ENCODE results near the gene NR4A1.
"Not testable (repeated sequence)": the region's sequence is repeated elsewhere in the genome, so short reads cannot be mapped to it uniquely, and the experiment has no call there.

NR4A1 gene

DNA sequence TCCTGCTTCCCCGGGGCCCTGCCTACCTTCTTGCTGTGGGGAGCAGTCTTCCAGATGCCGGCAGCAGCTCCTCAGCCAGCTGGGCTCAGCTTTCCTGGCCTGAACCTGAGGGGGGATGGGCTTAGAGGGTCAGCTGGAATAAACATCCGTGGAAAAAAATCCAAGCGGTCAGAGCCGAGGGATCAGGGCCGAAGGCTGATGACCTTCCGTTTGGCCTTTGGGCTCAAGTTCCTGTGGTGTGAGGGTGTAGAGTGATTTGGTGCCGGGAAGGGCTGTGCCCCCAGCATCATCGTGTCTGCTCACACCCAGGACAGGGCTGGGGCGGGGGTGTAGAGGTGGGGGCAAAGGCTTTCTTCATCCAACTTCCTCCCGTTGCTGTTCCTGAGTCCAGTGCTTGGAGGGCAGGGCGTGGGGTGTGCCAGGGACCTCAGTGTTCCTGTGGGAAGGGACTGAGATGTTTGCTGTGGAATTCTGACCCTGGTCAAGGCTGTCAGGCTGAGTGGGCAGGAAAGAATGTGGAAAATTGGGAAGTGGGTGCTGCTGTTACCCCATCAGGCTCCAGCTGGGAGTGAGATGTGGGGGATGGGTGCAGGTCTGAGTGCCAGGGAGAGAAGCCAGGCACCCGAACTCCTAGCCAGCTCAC, 30.9 kb downstream of the NR4A1 start:
- no peak for DNase-seq

DNA sequence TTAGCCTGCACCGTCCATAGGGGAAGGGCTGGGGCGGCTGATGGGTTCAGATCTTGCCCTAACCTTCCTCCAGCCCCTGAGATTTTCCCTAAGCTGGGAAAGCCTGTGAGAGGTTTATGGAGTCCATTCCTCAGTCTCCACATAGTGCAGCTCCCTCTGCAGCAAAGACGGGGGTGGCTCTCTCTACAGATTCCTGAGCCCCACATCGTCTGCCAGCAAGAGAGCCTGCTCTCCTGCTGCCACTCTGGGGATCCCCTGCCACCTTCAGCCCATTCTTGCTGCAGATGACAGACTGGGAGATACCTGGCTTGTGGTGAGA, 31.4 kb downstream of the NR4A1 start:
- DNase-seq: no peak

DNA sequence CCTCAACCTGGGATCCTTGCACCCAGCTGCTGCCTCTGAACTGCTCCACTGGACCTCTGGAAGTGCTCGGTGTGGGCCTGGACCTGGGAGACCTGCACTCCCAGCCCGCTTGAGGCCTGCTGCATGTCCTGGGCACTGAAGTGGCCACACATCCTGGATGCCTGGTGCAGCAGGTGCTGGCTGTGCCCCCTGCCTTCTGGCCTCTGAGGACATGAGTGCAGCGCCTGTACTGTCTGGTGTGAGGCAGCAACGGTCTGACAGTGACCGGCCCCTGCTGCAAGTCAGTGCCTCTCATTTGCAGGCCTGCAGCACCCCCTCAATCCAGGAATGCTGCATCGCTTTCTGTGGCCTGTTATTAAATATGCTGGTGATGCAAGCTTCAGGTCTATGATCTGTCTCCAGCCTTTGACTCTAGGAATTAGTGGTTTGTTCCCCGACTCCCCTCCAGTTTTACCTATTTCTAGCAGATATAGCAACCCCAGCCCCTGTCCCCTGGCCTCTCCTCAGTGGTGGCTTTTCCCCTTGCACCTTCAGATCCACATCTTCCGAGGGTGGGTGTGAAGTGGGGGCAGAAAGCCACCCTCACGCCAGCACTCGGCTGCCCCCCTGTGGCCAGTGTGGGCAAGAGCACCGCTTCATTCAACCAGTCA, 31.9 kb downstream of the NR4A1 start:
- peak; percentile 75 for DNase-seq

DNA sequence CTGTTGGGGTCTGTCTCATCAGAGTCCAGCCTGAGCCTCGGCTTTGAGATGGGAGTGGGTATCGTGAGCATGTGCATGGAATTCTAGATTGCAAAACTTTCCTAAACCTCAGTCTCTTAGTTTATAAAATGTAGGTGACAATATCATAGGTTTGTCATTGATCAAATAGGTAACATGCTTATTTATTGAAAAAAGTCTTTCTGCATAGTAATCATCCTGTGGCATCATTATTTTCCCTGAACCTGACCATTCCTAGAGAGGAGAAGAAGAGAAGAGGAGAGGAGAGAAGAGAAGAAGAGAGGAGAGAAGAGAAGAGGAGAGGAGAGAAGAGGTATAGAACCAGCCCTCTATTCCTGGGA, 32.4 kb downstream of the NR4A1 start:
- no peak for DNase-seq

DNA sequence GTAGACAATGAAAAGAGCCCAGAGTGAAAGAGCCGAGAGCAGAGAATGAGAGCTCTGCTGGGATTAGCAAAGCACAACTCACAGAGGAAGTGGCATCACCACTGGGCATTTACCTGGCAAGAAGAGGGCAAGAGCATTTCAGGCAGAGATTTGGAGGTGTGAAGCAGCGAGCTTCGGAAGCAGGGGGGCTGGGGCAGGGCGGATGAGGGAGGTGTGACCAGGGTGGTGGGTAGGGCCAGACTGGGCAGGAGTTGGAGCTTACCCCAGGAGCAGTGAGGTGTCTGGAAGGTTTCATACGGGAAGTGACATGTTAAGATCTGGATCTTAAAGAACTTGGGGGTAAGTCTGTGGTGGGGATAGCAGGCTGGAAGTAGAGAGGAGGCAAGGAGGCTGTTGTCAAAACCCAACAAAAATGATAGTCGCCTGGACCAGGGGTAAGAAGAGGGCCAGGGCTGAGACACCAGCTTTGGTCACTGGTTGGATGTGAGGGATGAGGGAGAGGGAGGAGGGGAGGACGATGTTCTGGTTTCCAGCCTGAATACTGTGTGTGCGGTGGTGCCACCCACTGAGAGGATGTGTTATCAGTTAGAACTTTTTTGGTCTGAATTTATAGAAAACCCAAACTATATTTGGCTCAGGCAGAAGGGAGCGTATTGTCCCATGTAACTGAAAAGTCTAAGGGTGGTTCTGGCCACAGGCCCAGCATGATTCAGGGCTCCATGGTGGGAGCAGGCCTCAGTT, 33.4 kb downstream of the NR4A1 start:
- no peak for DNase-seq

DNA sequence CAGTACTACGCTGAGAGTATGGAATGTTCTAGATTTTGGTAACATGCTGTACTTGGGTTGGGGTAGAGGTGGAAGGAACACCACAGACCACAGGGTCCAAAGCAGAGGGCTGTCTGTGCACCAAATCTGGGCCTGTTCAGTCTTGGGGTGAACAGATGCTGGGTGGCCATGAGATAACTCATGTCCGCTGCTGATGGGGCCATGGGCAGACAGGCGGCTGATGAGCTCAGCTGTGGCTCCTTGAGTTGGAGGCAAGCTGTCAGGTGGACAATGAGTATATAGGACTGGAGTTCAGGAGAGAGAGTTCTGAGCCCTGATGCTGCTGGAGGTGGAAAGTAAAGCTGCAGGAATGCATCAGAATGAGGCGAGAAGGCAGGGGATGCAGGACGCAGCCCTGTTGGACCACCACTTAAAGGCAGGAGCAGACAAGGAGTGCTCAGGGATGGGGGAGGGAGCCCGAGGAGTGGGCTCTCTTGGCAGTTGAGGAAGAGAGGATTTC, 34.5 kb downstream of the NR4A1 start:
- DNase-seq: no peak

DNA sequence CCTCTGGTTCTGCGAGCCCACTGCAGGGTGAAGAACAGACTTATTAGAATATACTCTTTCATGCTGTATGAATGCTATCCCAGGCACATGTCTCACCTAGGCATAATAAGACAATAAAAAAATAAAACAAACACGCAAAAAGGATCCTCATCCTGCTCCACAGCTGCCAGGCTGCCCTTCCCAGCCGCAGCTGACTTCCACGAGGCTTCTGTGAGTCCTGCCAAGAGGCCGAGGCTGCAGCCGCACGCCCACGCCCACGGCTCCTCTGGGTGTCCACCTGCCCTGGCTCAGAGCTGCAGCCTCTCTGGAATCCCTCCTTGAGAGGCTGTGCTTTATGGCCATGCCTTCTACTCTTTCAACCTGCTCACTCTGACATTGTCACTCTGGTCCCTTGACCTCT, 35.1 kb downstream of the NR4A1 start:
- DNase-seq: no peak

DNA sequence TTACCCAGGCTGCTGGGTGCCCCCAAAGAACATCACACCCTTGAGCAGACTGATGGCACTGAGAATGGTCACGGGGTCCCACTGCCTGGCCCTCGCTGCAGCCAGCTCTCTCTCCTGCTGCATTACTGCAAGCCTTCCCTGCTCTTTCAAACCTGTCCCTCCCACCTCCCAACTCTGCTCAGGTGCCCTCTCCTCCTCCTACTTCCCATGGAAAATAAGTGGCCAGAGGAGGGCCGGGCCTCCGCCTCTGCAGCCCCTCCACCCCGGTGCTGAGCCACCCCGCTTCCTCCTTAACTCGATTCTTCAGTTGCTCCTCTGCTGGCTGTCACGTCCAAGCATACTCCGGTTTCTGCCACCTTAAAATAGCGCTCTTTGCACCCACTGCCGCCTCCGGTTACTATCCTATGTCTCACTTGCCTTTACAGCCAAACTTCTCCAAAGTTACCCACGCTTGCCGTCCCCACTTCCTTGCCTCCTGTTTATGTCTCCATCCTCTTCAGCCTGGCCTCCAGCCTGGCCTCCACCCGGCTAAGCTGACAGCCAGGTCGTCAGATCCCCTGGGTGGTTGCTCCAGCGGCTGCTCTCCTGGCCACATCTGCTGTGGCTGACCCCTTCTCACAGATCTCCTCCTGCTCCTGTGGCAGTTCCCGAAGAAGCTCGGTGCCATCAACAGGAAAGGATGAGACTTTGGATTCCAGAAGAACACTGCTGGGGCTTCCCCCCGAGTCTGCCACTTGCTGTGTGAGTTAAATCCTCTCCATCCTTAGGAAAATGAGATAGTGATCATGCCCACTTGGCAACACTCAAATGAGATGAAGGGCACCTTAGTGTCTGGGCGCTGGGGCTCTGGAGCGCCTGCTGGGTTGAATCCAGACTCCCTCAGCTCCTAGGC, 35.9 kb downstream of the NR4A1 start:
- no peak for DNase-seq

DNA sequence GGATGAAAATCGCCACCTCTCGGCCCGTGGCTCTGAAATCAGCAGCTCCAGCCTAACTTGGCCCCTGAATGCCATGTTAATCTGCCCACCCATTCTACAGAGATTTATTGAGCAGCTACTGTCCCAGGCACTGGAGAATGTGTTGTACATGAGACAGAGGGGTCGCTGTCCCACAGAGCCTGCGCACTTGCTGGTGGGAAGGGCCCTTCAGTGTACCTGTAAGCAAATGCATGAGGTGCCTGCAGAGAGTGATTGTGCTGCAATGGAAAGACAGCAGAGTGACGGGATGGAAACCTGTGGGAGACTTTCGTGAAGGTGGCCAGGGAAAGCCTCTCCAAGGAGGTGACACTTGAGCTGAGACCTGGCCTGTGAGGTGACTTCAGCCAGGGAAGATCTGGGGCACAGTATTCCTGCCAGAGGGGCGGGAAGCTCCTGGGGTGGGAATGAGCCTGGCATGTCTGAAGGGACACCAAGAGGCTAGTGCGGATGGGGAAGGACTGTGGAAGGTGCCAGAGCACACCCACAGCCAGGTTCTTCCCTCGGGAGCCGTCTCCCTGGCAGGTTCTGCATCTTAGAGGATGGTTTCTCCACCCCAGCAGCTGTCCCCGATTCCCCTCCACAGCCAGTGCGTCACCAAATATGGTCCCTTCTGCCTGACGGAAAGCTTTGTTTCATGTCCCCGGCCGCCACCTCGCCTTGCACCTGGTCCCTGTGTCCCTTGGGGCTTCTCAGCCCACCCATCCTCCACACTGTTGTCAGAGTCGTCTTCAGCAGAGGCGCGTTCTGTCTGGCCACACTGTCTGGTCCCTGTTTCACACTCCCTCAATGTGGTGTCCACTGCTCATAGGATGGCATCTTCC, 36.9 kb downstream of the NR4A1 start:
- no peak for DNase-seq

DNA sequence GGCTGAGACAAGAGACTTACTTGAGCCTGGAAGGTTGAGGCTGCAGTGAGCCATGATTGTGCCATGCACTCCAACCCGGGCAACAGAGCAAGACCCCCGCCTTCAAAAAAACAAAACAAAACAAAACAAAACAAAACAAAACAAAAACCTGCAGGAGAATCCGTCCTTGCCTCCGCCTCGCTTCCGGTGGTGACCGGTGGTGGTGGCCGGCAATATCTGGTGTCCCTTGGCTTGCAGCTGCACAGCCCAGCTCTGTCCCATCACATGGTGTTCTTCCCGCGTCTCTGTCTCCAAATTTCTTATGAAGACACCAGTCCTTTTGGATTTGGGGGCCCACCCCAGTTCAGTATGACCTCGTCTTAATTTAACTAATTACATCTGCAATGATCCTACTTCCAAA, 38.2 kb downstream of the NR4A1 start:
- no peak for DNase-seq

DNA sequence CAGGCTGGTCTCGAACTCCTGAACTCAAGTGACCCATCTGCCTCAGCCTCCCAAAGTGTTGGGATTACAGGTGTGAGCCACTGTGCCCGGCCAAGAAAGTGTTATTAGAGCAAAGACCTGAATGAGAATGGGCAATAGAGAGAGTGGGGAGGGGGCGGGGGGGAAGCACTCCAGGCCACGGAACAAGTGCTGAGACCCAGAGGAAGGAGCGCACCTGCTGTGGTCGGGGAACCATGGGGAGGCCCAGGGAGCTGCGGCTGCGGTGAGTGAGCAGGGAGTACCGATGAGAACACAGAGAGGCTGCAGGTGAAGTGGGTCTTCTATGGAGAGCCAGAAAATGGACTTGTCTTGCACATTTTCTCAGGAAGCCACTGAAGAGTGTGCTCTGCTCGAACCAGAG, 39.0 kb downstream of the NR4A1 start:
- no peak for DNase-seq

DNA sequence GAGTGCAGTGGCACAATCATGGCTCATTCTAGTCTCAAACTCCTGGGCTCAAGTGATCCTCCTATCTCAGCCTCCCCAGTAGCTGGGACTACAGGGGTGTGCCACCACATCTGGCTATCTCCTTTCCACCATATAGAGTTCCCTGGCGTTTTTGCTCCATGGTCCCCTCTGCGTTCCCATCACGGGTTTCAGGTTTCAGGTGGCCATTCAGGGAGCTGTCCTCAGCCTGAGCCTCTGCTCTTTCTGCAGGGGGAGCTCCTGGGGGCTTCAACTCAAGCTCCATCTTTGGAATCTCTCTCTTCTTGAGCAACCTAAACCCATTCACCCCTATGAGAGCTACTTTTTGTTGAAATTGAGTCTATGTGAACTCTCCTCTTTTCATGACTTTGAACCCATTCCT, 39.8 kb downstream of the NR4A1 start:
- no peak for DNase-seq

DNA sequence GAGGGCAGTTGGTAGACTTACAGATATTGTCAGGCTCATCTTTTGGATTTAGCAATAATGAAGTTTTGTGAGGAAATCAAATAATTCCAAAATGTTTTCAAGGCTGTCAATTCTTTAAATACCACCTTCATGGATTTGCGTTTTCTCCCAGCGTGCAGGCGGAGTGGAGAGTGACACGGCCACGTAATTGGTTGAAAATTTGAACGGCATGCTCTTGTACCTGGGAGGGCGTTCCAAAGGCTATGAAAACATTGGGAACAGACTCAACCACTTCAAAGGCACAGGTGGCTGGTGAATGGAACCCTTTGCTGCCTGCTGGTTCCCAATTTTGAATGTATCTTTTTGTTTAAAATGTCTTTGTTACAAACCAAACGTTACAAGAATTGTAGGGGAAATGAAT, 40.6 kb downstream of the NR4A1 start:
- DNase-seq: no peak

DNA sequence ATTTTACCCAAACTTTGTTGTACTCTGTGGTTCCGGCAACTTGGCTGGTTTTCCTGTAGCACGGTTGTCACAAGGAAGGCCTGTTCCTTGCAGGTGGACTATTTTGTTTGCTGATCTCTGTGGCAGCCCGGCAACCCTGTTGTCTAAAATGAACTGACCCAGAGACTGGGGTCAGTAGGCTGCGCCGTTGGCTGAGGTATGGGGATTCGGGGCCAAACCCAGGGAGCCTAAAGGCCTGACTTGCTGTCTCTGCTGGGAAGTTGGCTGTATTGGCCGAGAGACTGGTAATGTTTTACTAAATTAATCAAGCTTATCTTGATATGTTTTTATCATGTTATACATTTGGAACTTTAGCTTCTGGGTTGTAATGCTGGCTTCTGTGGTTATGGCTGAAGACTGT, 42.1 kb downstream of the NR4A1 start:
- no peak for DNase-seq

DNA sequence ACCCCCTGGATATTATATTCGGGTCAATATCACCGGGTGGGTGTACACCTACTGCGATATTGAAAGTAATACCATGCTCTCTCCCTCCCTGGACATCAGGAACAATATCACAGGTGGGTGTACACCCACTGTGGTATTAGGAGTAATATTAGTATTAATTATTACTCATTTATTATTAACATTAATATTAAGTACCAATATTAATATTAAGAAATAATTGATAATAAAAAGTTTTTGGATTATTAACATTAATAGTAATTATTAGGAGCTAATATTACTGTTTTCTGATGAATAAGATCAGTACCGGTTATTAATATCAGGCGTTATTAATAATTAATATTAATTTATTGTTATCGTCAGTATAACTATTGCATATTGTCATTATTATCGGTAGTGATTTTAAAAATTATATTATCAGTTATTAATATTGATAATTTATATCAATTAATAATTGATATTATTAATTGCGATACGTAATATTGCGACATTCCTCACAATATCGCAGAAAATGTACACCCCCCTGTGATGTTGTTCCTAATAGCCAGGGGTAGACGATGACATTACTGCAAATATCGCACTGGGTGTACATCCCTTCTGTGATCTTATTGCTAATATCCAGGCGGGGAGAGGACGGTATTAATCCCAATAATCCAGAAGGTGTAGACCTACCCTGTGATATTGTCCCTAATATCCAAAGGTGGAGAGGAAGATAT, 45.2 kb downstream of the NR4A1 start:
- no peak for DNase-seq

DNA sequence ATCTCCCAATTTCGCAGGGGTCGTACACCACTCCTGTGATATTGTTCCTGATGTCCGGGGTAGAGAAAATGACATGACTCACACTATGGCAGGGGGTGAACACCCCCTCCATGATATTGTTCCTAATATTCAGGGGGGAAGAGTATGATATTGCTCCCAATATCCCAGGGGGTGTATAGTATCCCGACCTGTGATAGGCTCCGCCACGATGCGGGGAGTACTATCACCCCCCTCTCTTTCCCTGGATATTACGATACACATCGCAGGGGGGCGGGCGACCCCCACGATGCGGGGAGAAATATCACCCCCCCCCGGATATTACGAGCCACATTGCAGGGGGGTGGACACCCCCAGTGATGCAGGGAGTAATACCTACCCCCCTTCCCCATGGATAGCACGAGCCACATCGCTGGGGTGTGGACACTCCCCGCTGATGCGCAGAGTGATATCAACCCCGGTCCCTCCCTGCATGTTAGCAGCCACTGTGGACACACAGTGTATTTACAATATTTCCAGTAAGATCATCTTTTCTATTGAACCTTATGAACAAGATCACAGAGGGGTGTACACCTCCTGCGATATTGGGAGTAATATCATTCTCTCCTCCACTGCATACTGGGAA, 45.9 kb downstream of the NR4A1 start:
- no peak for DNase-seq

DNA sequence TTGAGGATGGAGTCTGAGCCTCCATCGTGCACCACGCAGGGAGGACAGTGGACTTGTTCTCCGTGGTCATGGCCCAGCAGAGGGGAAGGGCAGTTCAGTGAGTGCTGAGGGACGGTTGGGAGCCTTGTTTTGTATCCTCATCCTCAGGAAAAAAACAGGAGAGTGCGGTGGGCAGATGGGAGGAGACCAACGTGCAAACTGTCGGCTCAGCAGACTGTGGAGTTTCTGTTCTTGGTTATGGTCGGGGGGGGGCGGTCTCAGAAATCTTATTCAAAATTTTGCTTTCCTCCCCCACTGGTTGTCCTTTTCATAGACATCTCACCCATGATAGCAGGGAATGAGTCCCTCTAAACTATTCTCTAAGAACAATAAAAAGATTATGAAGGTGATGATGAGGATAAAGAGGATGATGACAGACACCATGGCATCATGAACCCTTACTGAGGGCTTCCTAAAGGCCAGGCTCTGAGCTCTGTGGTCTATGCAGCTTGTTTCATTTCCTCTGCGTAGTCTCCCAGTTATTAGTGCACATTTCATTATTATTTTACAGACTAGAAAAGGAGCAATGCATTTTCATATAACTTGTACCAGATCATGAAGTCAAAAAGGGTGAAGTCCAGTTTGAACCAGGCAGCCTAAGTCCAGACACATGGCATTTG, 53.3 kb downstream of the NR4A1 start:
- DNase-seq: not testable (repeated sequence)

Data from activated CD4-positive, alpha-beta T cell treated with anti-CD3 and anti-CD28 coated beads, Interleukin-2, Interleukin-6, amounts not matched to agents 100 ng/mL and 50 ng/mL, durations not matched to agents 16 hours and 8 hours (primary cell).